GM12874 (cell line): ENCODE data around the gene ARHGAP31.

ENCODE experiments used
- CTCF ChIP-seq: IDR thresholded peaks from 2 replicates; pipeline ENCODE4 v1.5.1; 2011; ENCODE audit warnings: low read depth, mild to moderate bottlenecking, control low read depth, low read length, moderate library complexity; ENCODE audit not compliant: insufficient read depth

The ARHGAP31 gene

GRCh38 chr3:119326976-119327375, 32.8 kb downstream of the ARHGAP31 start:
- no peak for TF ChIP-seq CTCF

GRCh38 chr3:119329551-119329950, 35.4 kb downstream of the ARHGAP31 start:
- TF ChIP-seq CTCF: no peak

- no peak for TF ChIP-seq CTCF
Observed at GRCh38 chr3:119330181-119330580, 36.0 kb downstream of the ARHGAP31 start.

- no peak for TF ChIP-seq CTCF
Observed at GRCh38 chr3:119330858-119331257, 36.7 kb downstream of the ARHGAP31 start.

- TF ChIP-seq CTCF: no peak
Observed at GRCh38 chr3:119331661-119332060, 37.5 kb downstream of the ARHGAP31 start.

GRCh38 chr3:119333773-119334509, 39.8 kb downstream of the ARHGAP31 start:
- no peak for TF ChIP-seq CTCF

GRCh38 chr3:119336823-119337222, 42.6 kb downstream of the ARHGAP31 start:
- TF ChIP-seq CTCF: no peak
